A673 (cell line): ENCODE results near the gene JUP. TPM values are rescaled to one million over a fixed set of nuclear protein-coding genes. Genes with fewer than 3 reads are reported as not detected.

Experiments used
- BruUV-seq: library from RNA; stranded (reverse); fragments of 400-500 nt; replicated peaks from 2 replicates; lab custom pipeline; 2021; lab: Mats Ljungman, UMichigan
- CTCF ChIA-PET: fragments of 300-600 bp; sonication (Branson Sonifier 250); formaldehyde crosslinking; loops from one replicate; lab custom pipeline; 2022; ENCODE audit warnings: antibody characterized with exemption; lab: Charles Lee
- POLR2A ChIA-PET: fragments of 300-600 bp; sonication (Branson Sonifier 250); formaldehyde crosslinking; loops from one replicate; lab custom pipeline; 2022; ENCODE audit warnings: antibody characterized with exemption; ENCODE audit not compliant: low non-redundant PET; lab: Charles Lee
- DNase-seq: peaks from one replicate; pipeline ENCODE4 v3.0.0-alpha.2; 2015; ENCODE audit warnings: low spot score
- H3K27ac ChIP-seq: fragments of 200-600 bp; sonication (generic); 2 replicates; pipeline ENCODE4 v1.5.1; 2016; ENCODE audit warnings: mixed run types, low read depth, mild to moderate bottlenecking, mixed read lengths, antibody characterized with exemption, low read length; ENCODE audit not compliant: poor library complexity, severe bottlenecking
- H3K27me3 ChIP-seq: fragments of 200-600 bp; sonication (generic); replicated peaks from 2 replicates; pipeline ENCODE4 v1.6.1; 2017; ENCODE audit warnings: mixed run types, low read depth, mild to moderate bottlenecking, mixed read lengths, antibody characterized with exemption, low read length; ENCODE audit not compliant: insufficient read depth, poor library complexity
- H3K36me3 ChIP-seq: fragments of 200-600 bp; sonication (generic); 2 replicates; pipeline ENCODE4 v1.6.1; 2016; ENCODE audit warnings: mixed run types, mild to moderate bottlenecking, mixed read lengths, antibody characterized with exemption, low read length; ENCODE audit not compliant: insufficient read depth, poor library complexity, severe bottlenecking
- H3K4me1 ChIP-seq: fragments of 200-600 bp; sonication (generic); 2 replicates; pipeline ENCODE4 v1.6.1; 2017; ENCODE audit warnings: mixed run types, mild to moderate bottlenecking, mixed read lengths, antibody characterized with exemption, low read length; ENCODE audit not compliant: insufficient read depth, poor library complexity, severe bottlenecking
- H3K4me3 ChIP-seq: fragments of 200-600 bp; sonication (generic); 2 replicates; pipeline ENCODE4 v1.5.1; 2016; ENCODE audit warnings: low read depth, mixed run types, mild to moderate bottlenecking, mixed read lengths, low read length; ENCODE audit not compliant: poor library complexity, severe bottlenecking
- H3K9me3 ChIP-seq: fragments of 200-600 bp; sonication (generic); 2 replicates; pipeline ENCODE4 v1.6.1; 2016; ENCODE audit warnings: mixed run types, low read depth, mild to moderate bottlenecking, mixed read lengths, antibody characterized with exemption, low read length; ENCODE audit not compliant: poor library complexity, severe bottlenecking
- CTCF ChIP-seq: fragments of 300-800, 200-600 bp; sonication (generic); conservative IDR thresholded peaks from 2 replicates; pipeline ENCODE4 v1.5.1; 2017; ENCODE audit warnings: low read depth, mild to moderate bottlenecking, antibody characterized with exemption, low read length, moderate library complexity, mixed read lengths
- EZH2 ChIP-seq: fragments of 200-600 bp; sonication (generic); IDR thresholded peaks from 2 replicates; pipeline ENCODE4 v1.6.1; 2017; ENCODE audit warnings: borderline replicate concordance, low read depth, mild to moderate bottlenecking, mixed read lengths, antibody characterized with exemption, low read length; ENCODE audit not compliant: poor library complexity, severe bottlenecking
- intact Hi-C: fragments of 100-400 bp; cut with micrococcal nuclease; formaldehyde crosslinking; loops from one replicate; pipeline ENCODE4 v1.10.0; 2022; ENCODE audit not compliant: unreplicated experiment
- total RNA-seq: library from RNA; stranded (reverse); gene quantifications from 2 replicates; pipeline ENCODE4 v1.2.3, GENCODE V29; 2021

JUP gene
- total RNA-seq, 1 experiment from 2014 or later, result 15.7 TPM

GRCh38 chr17:41736983-41737679 lies 49.4 kb downstream of the JUP start:
- Histone ChIP-seq H3K4me1 (no peaks in the 10 kb centered on the region), H3K36me3 (no peaks in the 10 kb centered on the region), H3K27me3 (peaks cover 26% of the 10 kb centered on the region), H3K27ac (no peak overlapping the region), H3K9me3 (no peaks in the 10 kb centered on the region), H3K4me3 (no peak overlapping the region)
- ChIA-PET CTCF (interaction anchor here (0.5 to 1.0 kb wide), 3 partner anchors 10 to 223 kb away, joined by 3 read pairs; no protein-coding TSS in a partner anchor), POLR2A (no interaction called here)
- intact Hi-C loops, result loop anchor here (10.0 kb wide), 1 partner anchor 148 kb away; no protein-coding TSS in a partner anchor
- TF ChIP-seq EZH2 (no peak), CTCF (no peak)
- BruUV-seq, result no TSS peak
- DNase-seq, result no peak

DNA sequence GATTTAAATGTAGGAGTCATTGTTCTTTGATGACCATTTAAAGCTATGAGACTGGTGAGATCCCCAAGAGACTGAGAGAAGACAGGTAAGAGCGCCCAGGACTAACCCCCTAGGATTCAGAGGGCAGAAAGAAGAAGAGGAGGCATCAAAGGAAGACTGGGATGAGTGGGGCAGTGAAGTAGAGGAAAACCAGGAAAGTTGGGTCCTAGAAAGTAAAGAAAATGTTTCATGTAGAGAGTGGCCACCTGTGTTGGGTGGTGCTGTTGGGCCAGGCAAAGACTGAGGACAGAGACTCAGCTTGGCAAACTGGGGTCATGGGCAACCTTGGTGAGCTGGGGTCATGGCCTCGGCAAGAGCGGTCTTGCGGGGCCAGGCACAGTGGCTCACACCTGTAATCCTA lies 50.8 kb downstream of the JUP start:
- H3K9me3 ChIP-seq, result no peaks in the 10 kb centered on the region
- CTCF ChIA-PET, result no interaction called here
- DNase-seq, result no peak
- H3K27me3 ChIP-seq, result peaks cover 26% of the 10 kb centered on the region
- no TSS peak for BruUV-seq
- H3K27ac ChIP-seq, result no peak overlapping the region
- no peak for TF ChIP-seq CTCF
- no peak for TF ChIP-seq EZH2
- intact Hi-C loops, result loop anchor here (10.0 kb wide), 1 partner anchor 149 kb away; no protein-coding TSS in a partner anchor
- H3K4me3 ChIP-seq, result no peak overlapping the region
- H3K4me1 ChIP-seq, result no peaks in the 10 kb centered on the region
- POLR2A ChIA-PET, result no interaction called here
- H3K36me3 ChIP-seq, result no peaks in the 10 kb centered on the region

DNA sequence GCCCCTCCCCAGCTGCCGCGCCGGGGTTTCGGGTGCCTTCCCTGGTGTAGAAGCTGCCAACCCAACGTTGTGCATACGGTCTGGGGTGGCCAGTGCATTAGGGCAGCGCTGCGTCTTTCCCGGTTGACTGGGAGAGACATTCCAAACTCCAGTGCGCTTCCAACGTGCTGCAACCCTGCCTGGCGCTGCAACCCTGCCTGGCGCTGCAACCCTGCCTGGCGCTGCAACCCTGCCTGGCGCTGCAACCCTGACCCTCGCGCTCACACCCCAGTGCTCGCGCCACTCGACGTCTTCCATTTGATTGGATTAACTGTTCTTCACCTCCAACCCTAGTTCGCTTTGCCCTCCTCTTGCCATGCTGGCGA lies 51.6 kb downstream of the JUP start:
- Histone ChIP-seq H3K4me1 (no peaks in the 10 kb centered on the region), H3K36me3 (no peaks in the 10 kb centered on the region), H3K4me3 (peak overlapping the region; percentile 39), H3K9me3 (no peaks in the 10 kb centered on the region), H3K27me3 (peaks cover 26% of the 10 kb centered on the region), H3K27ac (no peak overlapping the region)
- POLR2A ChIA-PET, result no interaction called here
- TF ChIP-seq CTCF (no peak), EZH2 (no peak)
- BruUV-seq, result no TSS peak
- intact Hi-C loops, result loop anchor here (10.0 kb wide), 1 partner anchor 150 kb away; no protein-coding TSS in a partner anchor
- CTCF ChIA-PET, result no interaction called here
- DNase-seq, result no peak
